ENCODE results near the gene ST3GAL6. TPM values are rescaled to one million over a fixed set of nuclear protein-coding genes. Genes with fewer than 3 reads are reported as not detected.

ST3GAL6 gene
- total and polyA plus RNA-seq, 2 of the 8 experiments (the other 6 are each of a cell fraction or from before 2014, with no cell fraction given): 3.3 to 6.1 TPM

DNA sequence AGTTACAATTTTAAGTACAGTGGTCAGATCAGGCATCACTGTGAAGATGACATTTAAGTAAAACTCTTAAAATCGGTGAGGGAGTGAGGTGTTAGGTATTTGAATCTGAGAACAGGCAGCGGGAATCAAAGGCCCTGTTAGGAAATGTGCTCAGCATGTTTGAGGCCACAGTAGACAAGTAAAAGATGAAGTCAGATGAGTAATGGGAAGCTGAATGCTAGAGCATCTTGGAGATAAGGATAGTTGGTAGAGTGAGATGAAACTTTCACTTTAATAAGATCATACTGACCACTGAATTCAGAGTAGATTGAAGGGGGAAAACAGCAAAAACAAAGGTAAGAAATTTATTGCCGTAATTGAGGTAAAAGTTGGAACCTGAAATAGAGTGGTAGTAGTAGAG, 76.7 kb downstream of the ST3GAL6 start:
- Histone ChIP-seq H2BK20ac (ENCODE audit: low read length) (no peak overlapping the region), H3K27me3 (replicated peaks in 1 of 4; ENCODE audit: control insufficient read depth in 3 of 4, extremely low read depth in 1 of 4, insufficient read depth in 3 of 4, low read length in 3 of 4) (no peaks in the 10 kb centered on the region), H3K56ac (replicated peaks; ENCODE audit: insufficient read length, low read depth, low read length) (no peak overlapping the region), H3K4me2 (ENCODE audit: insufficient read depth in 1 of 2, low read depth in 2 of 2, low read length in 2 of 2) (no peak overlapping the region), H3K18ac (ENCODE audit: extremely low read depth, low read length) (no peak overlapping the region), H4K20me1 (replicated peaks in 1 of 2; ENCODE audit: control insufficient read depth in 1 of 2, insufficient read depth in 2 of 2, low read length in 2 of 2) (no peaks in the 10 kb centered on the region), H2BK120ac (replicated peaks; ENCODE audit: low read depth, low read length) (no peak overlapping the region), H2AFZ (ENCODE audit: low read length) (no peak overlapping the region), H3K4ac (replicated peaks; ENCODE audit: insufficient read length, low read depth, low read length) (no peak overlapping the region), H2BK15ac (ENCODE audit: low read length) (no peak overlapping the region), H3K36me3 (ENCODE audit: control insufficient read depth in 2 of 4, insufficient read depth in 4 of 4, low read length in 3 of 4) (peaks cover 0 to 10% (median 3%) of the 10 kb centered on the region in 4 experiments; a peak in 3 of 8 replicates), H3K23ac (ENCODE audit: insufficient read length) (no peak overlapping the region), H3K27ac (ENCODE audit: low read depth, low read length) (no peak overlapping the region), H3K9ac (replicated peaks in 1 of 4; ENCODE audit: extremely low read depth in 1 of 4, low read depth in 3 of 4, low read length in 3 of 4) (no peak overlapping the region), H4K8ac (ENCODE audit: extremely low read depth, insufficient read depth, low read length) (no peak overlapping the region), H3K79me1 (ENCODE audit: low read depth, low read length) (no peaks in the 10 kb centered on the region), H4K5ac (ENCODE audit: insufficient read length, low read depth, low read length) (no peak overlapping the region), H3K4me1 (replicated peaks in 1 of 4; ENCODE audit: control insufficient read depth in 3 of 4, insufficient read depth in 4 of 4, low read length in 3 of 4) (no peaks in the 10 kb centered on the region), H3K4me3 (ENCODE audit: extremely low read depth in 1 of 4, insufficient read depth in 2 of 4, low read depth in 3 of 4, low read length in 4 of 4) (no peak overlapping the region), H2BK12ac (ENCODE audit: low read depth, low read length) (no peak overlapping the region), H3K9me3 (ENCODE audit: insufficient read depth in 2 of 2, low read depth in 1 of 2, low read length in 1 of 2) (peaks cover 3 to 11% of the 10 kb centered on the region in 2 experiments; a peak in 3 of 4 replicates), H3K79me2 (ENCODE audit: control insufficient read depth in 1 of 2, insufficient read depth in 2 of 2, low read length in 2 of 2) (no peaks in the 10 kb centered on the region), H2BK5ac (ENCODE audit: low read depth, low read length) (no peak overlapping the region), H2AK5ac (ENCODE audit: low read depth, low read length) (no peak overlapping the region), H3K23me2 (ENCODE audit: low read depth, low read length) (no peaks in the 10 kb centered on the region), H3K14ac (ENCODE audit: insufficient read length) (no peak overlapping the region), H4K91ac (replicated peaks; ENCODE audit: insufficient read length, low read length) (no peak overlapping the region)
- WGBS, 2 experiments (ENCODE audit: extremely low coverage in 1 of 2, insufficient coverage in 1 of 2, insufficient read length in 1 of 2, insufficient replicate concordance in 2 of 2, low coverage in 1 of 2, low lambda C conversion rate in 2 of 2, missing lambda C conversion rate in 1 of 2): 93% methylated on average over 3 of the region's 3 CpGs; no CpG with 5 or more reads in 1 of the 2 experiments
- CTCF ChIA-PET (ENCODE audit: partially characterized antibody): no interaction called here
- POLR2A ChIA-PET (ENCODE audit: partially characterized antibody): no interaction called here
- FAIRE-seq (no peak), DNase-seq (ENCODE audit: low read depth in 1 of 2, low spot score in 2 of 2) (no peak)
- TF ChIP-seq GTF2F1 (IDR thresholded peaks at IDR 0.05; ENCODE audit: borderline replicate concordance, low read depth, low read length): no peak
- no peak for TF ChIP-seq TAF7 (optimal IDR thresholded peaks at IDR 0.05; ENCODE audit: borderline replicate concordance, low read depth, low read length)
- no peak for TF ChIP-seq HDAC2 (IDR thresholded peaks at IDR 0.05; ENCODE audit: borderline replicate concordance in 1 of 2, low read depth in 2 of 2, low read length in 2 of 2)
- TF ChIP-seq HDAC6 (IDR thresholded peaks at IDR 0.05; ENCODE audit: low read depth, low read length): no peak
- TF ChIP-seq JUND (IDR thresholded peaks at IDR 0.05; ENCODE audit: low read length): no peak
- TF ChIP-seq SP2 (IDR thresholded peaks at IDR 0.05; ENCODE audit: low read length): no peak
- no peak for TF ChIP-seq SRF (IDR thresholded peaks at IDR 0.05; ENCODE audit: low read depth, low read length)
- TF ChIP-seq ZNF274 (IDR thresholded peaks at IDR 0.05; ENCODE audit: borderline replicate concordance, extremely low read depth, low read length): no peak
- TF ChIP-seq POLR2AphosphoS5 (IDR thresholded peaks at IDR 0.05; ENCODE audit: low read depth, low read length): no peak
- TF ChIP-seq CTBP2 (IDR thresholded peaks at IDR 0.05; ENCODE audit: borderline replicate concordance, insufficient read depth, insufficient read length, low read length): no peak
- TF ChIP-seq RFX5 (IDR thresholded peaks at IDR 0.05; ENCODE audit: borderline replicate concordance, low read depth, low read length): no peak
- no peak for TF ChIP-seq SAP30 (IDR thresholded peaks at IDR 0.05; ENCODE audit: insufficient read depth, insufficient replicate concordance, low read length)
- TF ChIP-seq TAF1 (IDR thresholded peaks at IDR 0.05; ENCODE audit: low read depth, low read length): no peak
- no peak for TF ChIP-seq CHD1 (IDR thresholded peaks at IDR 0.05; ENCODE audit: low read depth, low read length)
- no peak for TF ChIP-seq CHD2 (IDR thresholded peaks at IDR 0.05; ENCODE audit: low read length)
- no peak for TF ChIP-seq SP4 (IDR thresholded peaks at IDR 0.05; ENCODE audit: low read length)
